ENCODE data around the gene MEX3A. TPM values are rescaled to one million over a fixed set of nuclear protein-coding genes. Genes with fewer than 3 reads are reported as not detected.

Gene MEX3A
- total and polyA plus RNA-seq, 10 of the 15 experiments (the other 5 are each of a cell fraction or from before 2014, with no cell fraction given): 0.11 to 5.1 (median 1.7) TPM

DNA sequence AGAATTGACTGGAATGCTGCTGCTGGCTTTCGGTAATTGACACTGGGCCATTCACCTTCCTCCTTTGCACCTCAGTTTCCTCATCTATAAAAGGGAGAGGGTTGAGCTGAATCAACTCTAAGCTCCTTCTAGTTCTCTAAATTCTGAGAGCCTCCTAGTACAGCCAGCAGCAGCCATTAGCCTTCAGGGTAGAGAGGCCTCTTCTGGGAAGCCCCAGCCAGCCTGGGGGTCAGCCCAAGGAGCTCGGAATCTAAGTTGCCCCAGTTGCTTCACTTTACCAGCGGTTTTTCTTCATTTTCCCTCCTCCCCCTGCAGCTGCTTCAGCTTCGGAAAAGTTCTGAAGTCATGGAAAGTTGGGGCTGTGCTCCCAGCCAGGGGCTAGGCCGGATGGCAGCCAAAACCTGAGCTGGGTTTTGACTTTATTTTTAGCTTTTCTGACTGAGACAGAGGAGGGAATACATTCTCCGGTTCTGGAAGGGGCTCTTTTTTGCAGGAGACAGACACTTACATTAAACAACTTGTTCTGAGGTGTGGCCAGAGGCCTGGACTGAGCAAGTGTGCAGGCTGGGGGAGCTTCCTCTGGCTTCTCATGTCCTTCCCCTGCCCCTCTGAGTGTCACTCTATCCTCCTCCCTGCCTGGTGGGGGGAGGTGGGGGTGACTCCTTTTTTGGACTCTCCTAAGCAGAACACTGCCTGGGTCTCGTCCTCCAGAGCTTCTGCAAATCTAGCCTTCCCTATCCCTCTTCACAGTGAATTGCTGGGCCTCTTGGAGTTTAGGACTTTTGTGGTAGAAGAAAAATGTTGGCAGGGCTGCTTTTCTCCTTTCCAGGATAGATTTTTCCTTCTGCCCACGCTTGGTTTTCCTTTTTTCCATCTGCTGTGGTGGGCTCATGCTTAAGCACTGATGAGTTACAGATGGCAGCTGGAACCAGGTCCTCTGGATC lies 46.7 kb upstream of the MEX3A start:
- H3K27me3 ChIP-seq (replicated peaks in 1 of 2; ENCODE audit: control insufficient read depth in 2 of 2, insufficient read depth in 2 of 2, low read length in 1 of 2): no peaks in the 10 kb centered on the region
- CTCF ChIA-PET: interaction anchor here (0.8 to 25.7 kb wide), 22 partner anchors 8 to 191 kb away, joined by 3 to 1294 read pairs (median 6); partner anchors contain the start of genes LMNA and SMG5

More for the DNA sequence above, 46.7 kb upstream of the MEX3A start:
- WGBS (ENCODE audit: insufficient coverage, insufficient replicate concordance, low lambda C conversion rate, missing lambda C conversion rate): 66% methylated on average over 8 of the region's 8 CpGs
- no peak overlapping the region for H2AFZ ChIP-seq (ENCODE audit: control insufficient read depth, low read depth, low read length)
- peaks cover 0 to 3% of the 10 kb centered on the region in 2 experiments; a peak in 2 of 4 replicates for H3K36me3 ChIP-seq (ENCODE audit: control insufficient read depth in 2 of 2, insufficient read depth in 2 of 2, low read length in 1 of 2)
- POLR2A ChIA-PET: interaction anchor here (0.5 to 7.0 kb wide), 12 partner anchors 9 to 254 kb away, joined by 3 to 89 read pairs (median 4); partner anchors contain the start of genes LMNA and SMG5
- H3K4me1 ChIP-seq (ENCODE audit: control insufficient read depth, insufficient read depth, low read length): peaks cover 57% of the 10 kb centered on the region
- BruUV-seq (replicated peaks): no TSS peak
- intact Hi-C loops (cut with micrococcal nuclease; ENCODE audit: unreplicated experiment): no loop called here
- peak overlapping the region; percentile 56 for H3K27ac ChIP-seq (ENCODE audit: control insufficient read depth, insufficient read depth)
- no peaks in the 10 kb centered on the region for H3K9me3 ChIP-seq (replicated peaks; ENCODE audit: control insufficient read depth, insufficient read depth, low read length)
- H3K9ac ChIP-seq (ENCODE audit: control insufficient read depth, insufficient read depth, low read length): peak overlapping the region; percentile 5
- TF ChIP-seq, protein P1, sequence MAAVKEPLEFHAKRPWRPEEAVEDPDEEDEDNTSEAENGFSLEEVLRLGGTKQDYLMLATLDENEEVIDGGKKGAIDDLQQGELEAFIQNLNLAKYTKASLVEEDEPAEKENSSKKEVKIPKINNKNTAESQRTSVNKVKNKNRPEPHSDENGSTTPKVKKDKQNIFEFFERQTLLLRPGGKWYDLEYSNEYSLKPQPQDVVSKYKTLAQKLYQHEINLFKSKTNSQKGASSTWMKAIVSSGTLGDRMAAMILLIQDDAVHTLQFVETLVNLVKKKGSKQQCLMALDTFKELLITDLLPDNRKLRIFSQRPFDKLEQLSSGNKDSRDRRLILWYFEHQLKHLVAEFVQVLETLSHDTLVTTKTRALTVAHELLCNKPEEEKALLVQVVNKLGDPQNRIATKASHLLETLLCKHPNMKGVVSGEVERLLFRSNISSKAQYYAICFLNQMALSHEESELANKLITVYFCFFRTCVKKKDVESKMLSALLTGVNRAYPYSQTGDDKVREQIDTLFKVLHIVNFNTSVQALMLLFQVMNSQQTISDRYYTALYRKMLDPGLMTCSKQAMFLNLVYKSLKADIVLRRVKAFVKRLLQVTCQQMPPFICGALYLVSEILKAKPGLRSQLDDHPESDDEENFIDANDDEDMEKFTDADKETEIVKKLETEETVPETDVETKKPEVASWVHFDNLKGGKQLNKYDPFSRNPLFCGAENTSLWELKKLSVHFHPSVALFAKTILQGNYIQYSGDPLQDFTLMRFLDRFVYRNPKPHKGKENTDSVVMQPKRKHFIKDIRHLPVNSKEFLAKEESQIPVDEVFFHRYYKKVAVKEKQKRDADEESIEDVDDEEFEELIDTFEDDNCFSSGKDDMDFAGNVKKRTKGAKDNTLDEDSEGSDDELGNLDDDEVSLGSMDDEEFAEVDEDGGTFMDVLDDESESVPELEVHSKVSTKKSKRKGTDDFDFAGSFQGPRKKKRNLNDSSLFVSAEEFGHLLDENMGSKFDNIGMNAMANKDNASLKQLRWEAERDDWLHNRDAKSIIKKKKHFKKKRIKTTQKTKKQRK (IDR thresholded peaks at IDR 0.05; ENCODE audit: low read depth, low read length): no peak
- TF ChIP-seq YY1 (IDR thresholded peaks at IDR 0.05; ENCODE audit: low read depth, low read length): peak; percentile 59
- H3K4me2 ChIP-seq (ENCODE audit: control insufficient read depth, insufficient read depth): 0 out of 2 replicates have a peak overlapping the region, but pooled peaks have one; percentile 0
- no peaks in the 10 kb centered on the region for H4K20me1 ChIP-seq (ENCODE audit: control insufficient read depth, insufficient read depth)
- no peak overlapping the region for H3K4me3 ChIP-seq
- RAD21 ChIA-PET (ENCODE audit: unreplicated experiment): interaction anchor here (0.6 to 22.2 kb wide), 21 partner anchors 8 to 636 kb away, joined by 3 to 695 read pairs (median 4); partner anchors contain the start of genes ARHGEF2, LMNA and PMF1
- FAIRE-seq: no peak
- DNase-seq (ENCODE audit: low read depth, low spot score): no peak
- peaks cover 37% of the 10 kb centered on the region for H3K79me2 ChIP-seq (ENCODE audit: control insufficient read depth, insufficient read depth, low read length)
- ATAC-seq: no peak
- in situ Hi-C loops (cut with MboI): no loop called here
- SMC1A ChIA-PET (ENCODE audit: uncharacterized antibody, unreplicated experiment): interaction anchor here (0.7 to 23.6 kb wide), 23 partner anchors 12 to 314 kb away, joined by 3 to 874 read pairs (median 4); partner anchors contain the start of genes LMNA, MEX3A and SMG5

Data from GM12878 (cell line).